ENCODE results near the gene DBI.

Gene DBI

DNA sequence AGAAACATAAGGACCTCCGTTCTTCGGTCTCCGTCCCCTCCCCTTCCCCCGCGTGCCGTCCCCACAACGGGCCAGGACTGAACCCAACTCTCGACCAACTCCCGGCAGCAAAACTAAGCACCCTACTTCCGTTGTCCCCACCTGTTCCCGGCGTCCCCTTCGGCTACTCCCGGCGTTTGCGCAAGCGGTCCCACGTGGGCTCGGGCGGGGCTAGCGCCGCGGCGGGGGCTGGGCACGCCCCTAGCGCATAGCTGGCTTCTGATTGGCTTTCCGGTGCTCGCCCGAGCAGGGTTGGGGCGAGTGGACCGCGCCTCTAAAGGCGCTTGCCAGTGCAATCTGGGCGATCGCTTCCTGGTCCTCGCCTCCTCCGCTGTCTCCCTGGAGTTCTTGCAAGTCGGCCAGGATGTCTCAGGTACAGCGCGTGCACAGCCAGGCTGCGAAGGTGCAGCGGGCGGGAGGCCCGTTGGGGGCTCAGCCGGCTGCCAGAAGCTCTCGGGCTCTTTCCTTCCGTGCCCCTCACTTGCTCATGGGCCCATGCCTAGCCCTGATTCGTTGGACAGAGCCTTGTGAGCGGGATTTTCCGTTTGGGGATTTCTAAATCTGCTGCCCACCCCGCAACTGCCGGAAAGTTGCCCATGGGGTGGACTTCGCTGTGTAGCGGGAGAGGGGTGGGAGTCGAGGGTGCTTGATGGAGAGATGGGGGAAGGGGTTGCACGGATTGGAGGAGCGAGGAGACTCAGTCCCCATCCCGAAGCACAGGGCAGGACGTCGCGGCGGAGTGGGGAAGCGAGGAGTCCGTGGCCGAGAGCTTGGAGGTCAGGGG, at the start of gene DBI, which contains the start of gene C2orf76:
Gene DBI, plus strand, starts transcription at position 329 of the 823 bp plus-strand sequence. Its CDS starts 75 bp downstream, at position 404.
Gene C2orf76, minus strand, starts transcription at position 186 of the 823 bp plus-strand sequence. CDS start 26,875 bp downstream, outside the sequence.
- in situ Hi-C loops (cut with HindIII; ENCODE audit: low sequenced_read_pairs) = no loop called here

GRCh38 chr2:119317554-119317953, 49.2 kb upstream of the DBI start:
- in situ Hi-C loops (cut with HindIII; ENCODE audit: low sequenced_read_pairs) = no loop called here

- in situ Hi-C loops (cut with HindIII; ENCODE audit: low sequenced_read_pairs) = no loop called here
These were observed 47.2 kb upstream of the DBI start for GRCh38 chr2:119319593-119319992.

DNA sequence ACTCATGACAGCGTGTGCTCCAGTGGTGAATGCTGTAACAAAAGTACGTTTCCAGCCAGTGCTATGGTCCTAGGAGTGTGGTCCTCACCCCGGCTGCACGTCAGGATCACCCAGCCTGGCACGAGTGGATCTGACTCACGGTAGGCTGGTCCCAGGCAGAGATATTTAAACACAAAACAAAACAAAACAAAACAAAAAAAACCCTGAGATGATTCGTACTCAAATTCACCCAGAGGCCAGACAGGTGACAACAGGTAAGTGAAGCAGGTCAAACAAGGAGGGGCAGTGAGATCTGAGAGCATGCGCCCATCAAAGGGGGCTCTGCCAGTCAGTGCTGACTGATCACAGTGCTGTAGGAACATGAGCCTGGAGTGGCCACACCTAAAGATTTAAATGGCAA, 43.3 kb upstream of the DBI start:
- in situ Hi-C loops (cut with HindIII; ENCODE audit: low sequenced_read_pairs) = no loop called here

DNA sequence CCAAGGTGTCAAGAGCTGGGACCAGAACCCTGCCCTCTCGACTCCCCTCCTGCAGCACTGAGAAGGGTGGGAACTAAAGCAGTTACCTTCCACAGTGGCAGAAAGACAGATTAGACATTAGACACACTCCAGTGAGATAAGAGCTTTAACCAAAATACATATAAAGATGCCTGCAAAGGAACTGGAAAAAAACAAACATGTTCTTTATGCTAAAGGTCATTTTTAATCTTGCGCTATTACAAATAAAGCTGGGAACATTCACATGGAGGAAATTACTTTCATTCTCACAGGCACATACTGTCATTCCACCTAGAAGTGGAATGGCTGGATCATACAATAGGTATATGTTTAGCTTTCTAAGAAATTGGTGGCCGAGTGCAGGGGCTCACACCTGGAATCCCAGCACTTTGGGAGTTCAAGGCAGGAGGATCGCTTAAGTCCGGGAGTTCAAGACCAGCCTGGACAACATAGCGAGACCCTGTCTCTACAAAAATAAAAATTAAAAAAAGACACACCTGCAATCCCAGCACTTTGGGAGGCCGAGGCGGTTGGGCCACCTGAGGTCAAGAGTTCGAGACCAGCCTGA, 42.0 kb upstream of the DBI start:
- in situ Hi-C loops (cut with HindIII; ENCODE audit: low sequenced_read_pairs) = no loop called here

- in situ Hi-C loops (cut with HindIII; ENCODE audit: low sequenced_read_pairs) = no loop called here
These were observed 39.8 kb upstream of the DBI start for GRCh38 chr2:119326938-119327337.

DNA sequence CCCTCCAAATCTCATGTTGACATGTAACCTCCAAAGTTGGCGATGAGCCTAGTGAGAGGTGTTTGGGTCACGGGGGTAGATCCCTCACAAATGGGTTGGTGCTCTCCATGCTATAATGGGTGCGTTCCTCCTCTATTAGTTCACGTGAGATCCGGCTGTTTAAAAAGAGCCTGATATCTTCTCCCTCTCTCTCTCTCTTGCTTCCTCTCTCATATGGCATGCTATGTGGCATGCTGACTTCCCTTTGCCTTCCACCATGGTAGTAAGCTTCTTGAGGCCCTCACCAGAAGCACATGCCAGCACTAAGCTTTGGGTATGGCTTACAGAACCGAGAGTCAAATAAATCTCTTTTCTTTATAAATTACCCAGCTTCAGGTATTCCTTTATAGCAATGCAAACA, 39.3 kb upstream of the DBI start:
- in situ Hi-C loops (cut with HindIII; ENCODE audit: low sequenced_read_pairs) = no loop called here

GRCh38 chr2:119332953-119333352, 33.8 kb upstream of the DBI start:
- in situ Hi-C loops (cut with HindIII; ENCODE audit: low sequenced_read_pairs) = no loop called here

GRCh38 chr2:119333360-119333759, 33.4 kb upstream of the DBI start:
- in situ Hi-C loops (cut with HindIII; ENCODE audit: low sequenced_read_pairs) = no loop called here

GRCh38 chr2:119333833-119334232, 32.9 kb upstream of the DBI start:
- in situ Hi-C loops (cut with HindIII; ENCODE audit: low sequenced_read_pairs) = no loop called here

DNA sequence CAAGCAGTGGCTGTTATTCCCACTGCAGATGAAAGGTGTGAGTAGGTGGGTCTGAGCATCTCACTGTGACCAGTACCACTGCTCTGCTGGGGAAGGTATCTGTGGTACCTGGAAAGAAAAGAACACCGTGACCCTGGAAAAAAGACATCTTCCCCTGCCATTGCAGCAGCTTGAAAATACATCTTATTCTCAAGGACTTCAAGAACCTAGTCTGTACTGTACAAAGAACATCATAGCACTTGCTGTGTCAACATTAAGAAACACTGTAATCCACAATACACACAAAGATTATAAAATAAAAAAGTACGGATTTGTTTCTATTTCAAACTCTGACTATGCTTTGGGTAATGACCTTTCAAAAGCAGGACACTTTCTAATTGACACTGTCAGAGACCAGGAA, 29.0 kb upstream of the DBI start:
- in situ Hi-C loops (cut with HindIII; ENCODE audit: low sequenced_read_pairs) = no loop called here

GRCh38 chr2:119338272-119338671, 28.5 kb upstream of the DBI start:
- in situ Hi-C loops (cut with HindIII; ENCODE audit: low sequenced_read_pairs) = no loop called here

DNA sequence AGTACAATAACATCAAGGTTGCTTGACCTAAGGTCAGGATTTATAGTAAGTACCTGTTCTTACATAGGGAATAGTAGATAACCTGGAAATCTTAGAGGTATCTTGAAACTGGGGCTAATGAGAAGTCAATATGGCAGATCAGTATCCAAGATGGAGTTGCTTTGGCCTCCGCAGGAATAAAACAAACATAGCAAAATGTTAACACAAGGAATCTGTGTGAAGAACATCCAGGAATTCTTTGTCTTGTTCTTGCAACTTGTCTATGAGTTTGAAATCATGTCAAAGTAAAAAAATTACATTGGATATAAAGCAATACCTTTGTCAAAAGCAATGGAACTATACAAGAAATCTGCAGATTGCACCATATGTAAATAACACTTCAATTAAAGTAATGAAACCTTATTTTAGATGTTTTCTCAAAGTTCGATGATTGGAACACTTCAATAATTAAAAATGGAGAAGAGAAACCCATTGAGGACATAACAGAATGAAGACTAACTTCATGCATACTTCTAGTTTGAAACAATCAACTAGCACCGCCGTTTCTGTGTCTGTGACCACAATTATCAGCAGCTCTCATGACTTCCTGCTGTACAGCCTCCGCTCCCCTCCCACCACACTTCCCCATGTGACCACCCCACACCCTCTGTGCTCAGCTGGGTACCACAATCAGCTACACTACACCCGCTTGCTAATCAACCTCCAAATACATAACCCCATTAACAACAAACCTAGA, 27.8 kb upstream of the DBI start:
- in situ Hi-C loops (cut with HindIII; ENCODE audit: low sequenced_read_pairs) = no loop called here

DNA sequence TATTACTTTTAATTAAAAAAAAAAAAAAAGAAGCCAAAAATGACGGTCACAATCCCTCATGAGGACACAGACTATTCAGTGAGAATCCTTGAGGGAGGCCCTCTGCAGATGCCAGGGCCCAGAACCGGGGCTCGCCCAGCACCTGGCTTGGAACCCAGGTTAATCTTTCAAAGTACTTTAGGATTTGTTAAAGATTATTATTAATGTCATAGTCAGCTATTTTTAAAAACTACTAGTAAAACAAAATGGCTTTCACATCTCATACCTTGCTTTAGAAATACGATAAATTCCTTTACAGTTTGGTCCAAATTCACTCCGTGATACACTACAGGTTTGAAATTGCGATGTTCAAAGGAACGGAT, 27.2 kb upstream of the DBI start:
- in situ Hi-C loops (cut with HindIII; ENCODE audit: low sequenced_read_pairs) = no loop called here

GRCh38 chr2:119341684-119342083, 25.1 kb upstream of the DBI start:
- in situ Hi-C loops (cut with HindIII; ENCODE audit: low sequenced_read_pairs) = no loop called here

- in situ Hi-C loops (cut with HindIII; ENCODE audit: low sequenced_read_pairs) = no loop called here
These were observed 17.5 kb upstream of the DBI start for GRCh38 chr2:119349289-119349688.

DNA sequence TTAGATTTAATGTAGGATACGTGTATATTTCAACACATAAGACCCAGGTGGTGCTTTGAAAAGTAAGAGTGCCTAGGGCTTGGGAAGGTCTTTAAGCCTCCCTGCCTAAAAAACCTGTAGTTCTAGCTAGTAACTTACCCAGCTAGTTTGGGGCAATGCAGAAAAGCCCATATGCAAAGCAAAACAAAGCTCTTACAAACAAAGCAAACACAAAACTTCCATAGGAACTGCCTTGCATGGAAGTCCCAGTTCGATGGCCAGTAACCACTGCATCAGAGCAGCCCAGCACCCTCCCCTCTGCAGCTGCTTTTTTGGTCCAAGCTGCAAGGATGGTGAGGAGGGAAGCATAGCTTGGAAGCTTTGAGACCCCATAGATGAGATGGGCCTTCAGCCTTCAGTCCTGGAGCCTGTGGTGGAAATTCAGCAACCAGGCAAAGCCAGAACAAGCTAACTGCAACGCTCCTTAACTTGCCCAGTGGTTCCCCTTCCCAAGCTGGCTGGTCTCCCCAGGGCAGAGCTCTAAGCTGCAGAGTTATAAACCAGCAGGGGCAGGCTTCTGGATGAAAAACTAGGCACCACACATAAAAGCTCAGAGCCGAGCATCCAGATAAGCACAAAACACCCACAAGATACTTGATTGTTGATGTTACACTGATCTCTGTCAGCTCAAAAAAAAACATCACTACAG, 16.3 kb upstream of the DBI start:
- in situ Hi-C loops (cut with HindIII; ENCODE audit: low sequenced_read_pairs) = loop anchor here (5.0 kb wide), 1 partner anchor 53 kb away; no protein-coding TSS in a partner anchor

DNA sequence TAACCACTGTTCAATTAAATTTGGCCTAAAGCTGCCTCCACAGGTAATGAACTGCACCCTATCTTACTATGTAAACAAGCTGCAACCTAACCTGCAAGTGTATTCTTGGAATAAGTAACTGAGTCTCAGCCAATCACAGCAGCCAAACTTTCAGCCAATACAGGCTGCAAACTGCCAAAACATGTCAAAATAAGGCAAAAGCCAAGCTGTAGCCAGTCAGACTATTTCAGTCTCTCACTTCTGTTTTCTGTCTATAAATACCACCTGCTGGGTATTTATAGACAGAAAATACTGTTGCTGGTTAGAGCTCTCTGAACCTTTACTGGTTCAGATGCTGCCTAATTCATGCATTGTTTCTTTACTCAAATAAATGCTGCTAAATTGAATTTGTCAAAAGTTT, 14.4 kb upstream of the DBI start:
- in situ Hi-C loops (cut with HindIII; ENCODE audit: low sequenced_read_pairs) = loop anchor here (5.0 kb wide), 1 partner anchor 55 kb away; no protein-coding TSS in a partner anchor

DNA sequence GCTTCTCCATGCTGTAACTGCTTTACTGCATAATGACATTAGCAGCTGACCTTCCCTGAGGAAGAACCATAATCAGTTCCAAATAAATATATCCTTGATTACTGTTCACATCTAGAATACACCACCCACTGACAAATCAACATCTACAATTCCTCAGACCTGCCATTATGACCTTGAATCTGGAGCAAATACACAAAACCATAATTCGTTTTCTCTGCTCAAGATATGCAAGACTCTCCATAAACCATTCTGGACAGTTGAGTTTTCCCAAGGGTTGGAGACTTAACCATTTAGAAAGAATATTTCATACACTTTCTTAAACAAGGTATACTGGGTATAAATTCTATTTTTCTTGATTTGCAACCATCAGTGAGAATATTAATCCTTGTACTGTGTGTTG, 11.9 kb upstream of the DBI start:
- in situ Hi-C loops (cut with HindIII; ENCODE audit: low sequenced_read_pairs) = loop anchor here (5.0 kb wide), 1 partner anchor 58 kb away; no protein-coding TSS in a partner anchor

- in situ Hi-C loops (cut with HindIII; ENCODE audit: low sequenced_read_pairs) = no loop called here
These were observed 7.0 kb upstream of the DBI start for GRCh38 chr2:119359774-119360173.

GRCh38 chr2:119360423-119360966, 6.3 kb upstream of the DBI start:
- in situ Hi-C loops (cut with HindIII; ENCODE audit: low sequenced_read_pairs) = no loop called here

Data from endothelial cell of hepatic sinusoid (primary cell).